DMS 273 (cell line): Measurements from ENCODE around the gene TMEM132A.
"Not testable (repeated sequence)": the region's sequence is repeated elsewhere in the genome, so short reads cannot be mapped to it uniquely, and the experiment has no call there.

Experiments
- DNase-seq: peaks from one replicate; lab custom pipeline; 2025; ENCODE audit not compliant: unreplicated experiment; lab: John Stamatoyannopoulos, UW

Gene TMEM132A

DNA sequence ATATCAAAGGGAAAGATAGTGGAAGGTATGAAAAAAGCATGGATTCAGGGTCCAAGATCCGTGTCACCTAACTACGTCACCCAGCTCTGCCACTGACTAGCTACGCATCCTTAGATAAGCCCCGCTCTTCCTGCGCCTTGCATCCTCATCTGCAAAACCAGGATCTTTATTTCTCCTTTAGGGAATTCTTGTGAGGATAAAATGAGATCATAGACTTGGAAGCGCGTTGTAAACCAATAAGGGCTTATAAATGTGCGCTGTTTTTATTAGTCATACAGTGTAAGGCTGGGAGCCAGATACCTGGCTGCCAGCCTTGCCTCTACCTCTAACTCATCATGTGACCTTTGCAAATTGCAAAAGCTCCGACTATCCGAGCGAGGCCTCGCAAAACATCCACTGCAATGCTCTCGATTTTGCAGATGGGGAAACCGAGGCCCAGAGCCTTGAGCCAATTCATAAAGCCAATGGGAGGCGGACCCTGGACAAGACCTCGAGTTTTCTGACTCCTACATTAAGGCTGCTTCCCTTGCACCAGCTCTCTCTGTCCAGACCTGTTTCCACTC is 18.6 kb upstream of the TMEM132A start:
- peak; percentile 49 for DNase-seq

DNA sequence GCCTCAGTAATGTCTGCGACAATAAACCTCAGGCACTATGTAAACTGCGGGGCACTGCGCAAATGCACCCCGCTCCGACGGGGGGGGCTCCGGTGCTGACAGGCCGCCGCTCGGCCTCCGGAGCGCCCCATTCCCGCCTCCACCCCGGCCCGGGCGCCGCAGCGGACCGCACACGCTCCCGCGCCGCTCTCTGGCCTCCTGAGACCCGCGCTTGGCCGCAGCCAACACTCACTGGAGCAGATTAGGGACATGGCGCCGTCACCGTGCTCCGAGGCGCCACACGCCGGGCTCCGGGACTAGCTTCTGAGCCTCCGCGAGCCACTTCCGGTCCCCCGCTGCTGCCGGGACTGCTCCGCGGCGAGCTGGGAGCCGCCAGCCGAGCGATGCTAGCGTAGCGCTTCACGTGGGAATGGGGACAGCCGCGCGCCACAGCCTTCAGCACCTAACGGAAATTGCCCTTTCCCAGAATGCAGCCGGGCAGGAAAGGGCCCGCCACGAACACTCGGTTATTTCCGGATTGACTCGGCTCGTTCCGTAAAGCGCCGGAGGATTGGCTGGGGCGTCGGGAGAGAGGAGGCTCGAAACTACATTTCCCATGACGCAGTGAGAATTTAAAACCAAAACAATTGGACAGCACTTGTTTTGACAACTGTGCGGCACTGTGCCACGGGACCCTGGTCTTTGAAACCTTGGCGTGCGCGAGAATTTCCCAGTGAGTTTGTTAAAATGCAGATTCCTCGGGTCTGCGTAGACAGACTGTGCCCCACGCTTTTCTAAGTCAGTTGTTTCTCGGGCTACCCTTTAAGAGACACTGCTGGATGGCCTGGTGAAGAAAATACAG is 17.9 kb upstream of the TMEM132A start, which contains the start of gene PRPF19:
Gene PRPF19 (minus strand): TSS at position 454 of the 841 bp plus-strand sequence. CDS start 203 bp downstream, at position 251.
- peak; percentile 98 for DNase-seq

DNA sequence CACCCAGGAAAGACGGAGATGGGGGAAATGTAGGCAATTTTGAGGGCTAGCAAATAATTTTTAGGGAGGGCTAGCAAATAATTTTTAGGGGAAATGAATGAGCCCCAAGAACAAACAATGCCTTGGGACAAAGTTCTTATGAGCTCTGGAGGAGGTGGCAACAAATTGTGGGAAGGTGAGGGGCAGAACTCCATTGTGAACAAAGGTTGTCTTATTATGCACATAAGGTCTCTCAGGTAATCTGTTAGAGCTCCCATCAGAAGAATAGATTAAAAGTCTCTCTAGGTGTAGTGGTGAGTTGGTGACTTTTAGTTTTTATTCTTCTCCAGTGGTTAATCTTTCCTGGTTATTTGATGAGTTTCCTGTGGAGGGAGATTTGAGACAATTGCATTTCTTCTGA is 15.5 kb upstream of the TMEM132A start:
- no peak for DNase-seq

DNA sequence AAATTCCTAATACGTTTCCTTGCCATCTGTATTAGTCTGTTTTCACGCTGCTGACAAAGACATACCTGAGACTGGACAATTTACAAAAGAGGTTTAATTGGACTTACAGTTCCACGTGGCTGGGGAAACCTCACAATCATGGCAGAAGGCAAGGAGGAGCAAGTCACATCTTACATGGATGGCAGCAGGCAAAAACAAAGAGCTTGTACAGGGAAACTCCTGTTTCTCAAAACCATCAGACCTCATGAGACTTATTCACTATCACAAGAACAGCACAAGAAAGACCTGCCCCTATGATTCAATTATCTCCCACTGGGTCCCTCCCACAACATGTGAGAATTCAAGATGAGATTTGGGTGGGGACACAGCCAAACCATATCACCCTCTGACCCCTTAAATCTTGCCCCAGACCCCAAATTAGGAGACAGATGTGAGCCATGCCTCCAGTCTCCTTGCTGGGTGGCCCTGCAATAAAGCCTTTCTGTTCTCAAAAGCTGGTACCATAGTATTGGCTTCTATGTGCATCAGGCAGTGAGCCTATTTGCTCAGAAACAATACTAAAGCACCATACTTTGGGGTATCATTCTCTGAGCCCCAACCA is 14.5 kb upstream of the TMEM132A start:
- DNase-seq, result not testable (repeated sequence)

DNA sequence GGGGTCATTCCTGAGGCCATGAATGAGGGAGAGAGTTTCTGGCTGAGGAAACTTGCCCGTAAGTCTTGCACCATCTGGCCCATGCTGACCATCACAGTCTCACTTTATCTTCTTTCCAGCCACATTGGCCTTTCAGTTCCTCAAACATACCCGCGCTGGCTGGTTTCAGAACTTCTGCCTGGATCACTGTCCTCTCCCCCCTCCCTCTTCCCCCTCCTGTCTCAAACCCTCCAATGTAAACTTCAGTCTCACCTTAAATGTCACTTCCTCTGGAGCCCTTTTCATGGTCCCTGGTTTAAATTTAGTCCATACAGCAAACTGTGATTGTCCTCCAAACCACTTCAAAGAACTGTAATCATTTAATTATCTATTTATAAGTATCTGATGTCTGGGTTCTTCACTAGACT is 14.0 kb upstream of the TMEM132A start:
- DNase-seq, result no peak

DNA sequence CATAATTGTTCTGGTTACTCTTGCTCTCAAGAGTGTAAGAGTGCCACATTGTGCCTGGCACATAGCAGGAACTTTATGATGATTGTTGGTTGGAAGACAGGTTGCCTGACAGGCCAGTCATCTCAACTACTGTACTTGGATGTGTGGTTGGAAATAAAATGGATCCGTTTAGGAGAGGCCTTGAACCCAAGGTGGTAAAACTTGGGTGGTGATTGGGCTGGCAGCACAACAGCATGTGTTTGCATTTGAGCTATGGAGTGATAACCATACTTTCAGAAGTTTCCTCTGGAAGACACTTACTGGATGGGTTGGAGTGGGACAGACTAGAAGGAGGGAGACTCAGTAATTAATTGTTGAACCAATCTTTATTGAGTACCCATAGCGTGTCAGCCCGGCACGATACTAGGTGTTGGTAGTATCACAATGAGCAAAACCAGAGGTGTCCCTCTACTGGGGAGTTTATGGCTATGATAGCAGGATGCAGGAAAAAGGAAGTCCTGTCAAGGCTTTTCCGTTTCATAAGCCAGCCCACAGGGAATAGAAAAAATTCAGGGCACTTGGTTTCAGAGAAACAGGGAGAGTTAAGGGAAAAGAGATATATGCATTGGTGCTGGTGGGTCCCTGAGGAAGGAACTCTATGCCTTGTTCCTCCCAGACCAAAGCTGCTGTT is 13.4 kb upstream of the TMEM132A start:
- no peak for DNase-seq

DNA sequence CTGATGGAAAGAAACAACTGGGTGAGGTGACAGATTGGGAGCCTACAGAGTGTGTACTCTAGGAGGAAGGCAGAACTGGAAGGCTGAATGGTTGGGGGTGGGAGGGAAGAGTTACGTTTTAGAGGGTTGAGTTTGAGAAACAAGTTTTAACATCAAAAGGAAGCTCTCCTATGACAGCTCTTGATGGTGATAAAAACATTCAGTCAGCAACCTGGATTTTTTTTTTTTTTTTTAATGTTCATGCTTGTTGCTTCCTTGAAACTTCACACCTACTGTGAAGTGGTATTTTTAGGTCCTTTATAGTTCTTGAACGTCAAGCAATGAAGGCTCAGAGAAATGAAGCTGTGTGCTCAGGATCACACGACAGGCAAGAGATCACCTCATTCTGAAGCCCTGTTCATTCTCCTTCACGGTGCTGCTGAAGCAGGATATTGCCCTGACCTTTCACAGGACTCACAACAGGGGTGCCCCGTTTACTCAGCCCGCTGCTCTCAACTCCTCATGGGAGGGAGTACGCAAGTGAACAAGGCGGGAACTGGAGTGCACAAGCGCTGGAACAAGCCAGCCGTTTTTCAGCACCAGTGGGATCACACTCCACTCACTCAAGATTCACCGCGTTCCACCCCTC is 11.9 kb upstream of the TMEM132A start:
- DNase-seq, result no peak

DNA sequence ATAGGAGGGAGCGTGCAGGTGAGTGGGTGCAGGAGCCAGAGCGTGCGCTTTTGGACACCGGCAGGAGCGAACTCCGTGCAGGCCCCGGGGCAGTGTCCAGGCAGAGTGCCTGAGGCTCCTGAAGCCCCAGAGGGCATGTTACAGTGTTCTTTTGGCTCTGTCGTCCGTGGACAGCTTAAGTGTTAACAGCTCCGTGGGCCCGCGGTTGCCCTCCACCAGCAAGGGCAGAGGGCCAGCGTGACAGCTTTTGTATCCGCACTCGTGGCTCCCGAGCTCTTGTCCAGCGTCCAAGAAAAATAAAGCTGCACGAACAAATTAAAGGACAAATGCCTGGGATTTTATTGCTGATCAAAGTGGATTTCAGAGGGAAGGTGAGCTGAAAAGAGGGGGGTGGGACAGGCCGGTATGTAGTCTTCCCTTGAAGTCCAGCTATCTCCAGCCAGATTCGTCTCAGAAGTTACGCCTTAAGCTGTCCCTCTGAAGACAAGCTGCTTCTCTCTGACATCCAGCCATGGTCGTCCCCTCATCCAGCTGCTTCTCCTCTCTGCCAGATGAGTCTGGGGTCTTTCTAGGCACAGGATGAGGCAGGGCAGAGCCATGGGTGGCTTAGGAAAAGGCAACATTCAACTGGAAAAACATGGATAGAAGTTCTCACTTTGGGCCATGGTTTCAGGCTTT is 11.3 kb upstream of the TMEM132A start:
- DNase-seq, result no peak

DNA sequence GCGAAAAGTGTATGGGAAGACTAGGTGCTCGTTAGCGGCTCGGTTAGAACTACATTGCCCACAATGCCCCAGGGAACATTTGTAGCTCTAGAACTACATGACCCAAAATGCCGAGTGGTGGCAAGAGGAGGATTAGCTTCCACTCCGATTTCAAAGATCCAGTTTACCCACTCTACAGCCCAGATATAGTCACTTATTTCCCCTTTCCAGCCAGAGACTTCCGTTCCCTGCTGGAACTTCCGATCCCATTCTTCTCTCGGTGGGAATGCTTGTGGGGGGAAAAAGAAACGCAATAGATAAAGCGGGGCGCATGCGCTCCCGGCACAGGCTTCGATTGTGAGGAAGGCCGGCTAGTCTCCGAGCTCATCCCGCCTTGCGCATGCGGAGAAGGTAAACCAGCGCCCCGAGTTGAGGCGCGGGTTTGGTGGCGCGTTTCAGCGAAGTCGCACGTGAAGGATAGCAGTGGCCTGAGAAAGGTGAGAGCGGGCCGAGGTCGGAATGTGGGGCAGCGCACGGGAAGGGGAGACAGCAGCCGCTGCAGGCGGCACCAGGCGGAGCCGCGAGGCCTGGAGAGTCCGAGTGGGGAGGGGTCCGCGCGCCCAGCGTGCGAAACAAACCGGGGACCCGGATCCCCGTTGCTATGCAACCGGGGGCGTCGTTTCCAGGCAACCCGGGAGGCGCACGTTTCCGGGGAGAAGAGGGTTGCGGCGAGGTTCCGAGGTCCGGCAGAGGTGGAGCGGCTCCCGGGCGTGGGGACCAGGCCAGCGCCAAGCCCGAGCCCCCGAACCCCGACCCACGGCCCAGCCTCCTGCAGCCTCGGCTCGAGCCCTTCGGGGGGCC is 10.2 kb upstream of the TMEM132A start, which contains the start of gene TMEM109:
Gene TMEM109 (plus strand): TSS at position 366 of the 840 bp plus-strand sequence. CDS start 5,536 bp downstream, outside the sequence.
- peak; percentile 94 for DNase-seq

DNA sequence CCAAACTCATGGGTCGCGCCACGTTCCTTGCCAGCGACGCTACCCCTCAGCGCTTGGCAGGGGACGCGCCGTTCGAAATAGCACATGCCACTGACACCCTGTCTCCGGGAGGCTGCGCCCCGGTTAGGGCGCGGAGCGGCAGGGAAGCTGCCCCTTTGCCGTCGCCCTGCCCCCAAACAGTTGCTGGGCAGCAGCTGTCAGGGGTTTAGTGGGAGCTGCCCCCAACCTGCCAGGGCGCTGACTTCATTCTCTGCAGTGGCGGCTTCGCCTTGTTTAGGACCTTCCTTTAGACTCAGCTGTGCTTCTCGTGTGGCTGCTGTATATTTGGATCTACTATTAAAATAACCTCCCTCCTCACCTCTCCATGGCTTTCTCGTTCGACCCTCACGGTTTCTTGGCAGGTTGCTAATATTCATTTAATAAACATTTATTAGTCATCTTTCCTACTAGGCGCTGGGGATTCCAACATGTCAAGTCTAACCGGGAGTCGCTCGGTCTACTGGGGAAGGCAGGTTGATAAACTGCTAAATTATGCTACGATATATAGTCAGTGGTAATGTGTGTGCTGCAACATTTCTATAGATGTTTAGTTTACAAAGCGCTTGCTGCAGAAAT is 9.5 kb upstream of the TMEM132A start:
- peak; percentile 79 for DNase-seq

DNA sequence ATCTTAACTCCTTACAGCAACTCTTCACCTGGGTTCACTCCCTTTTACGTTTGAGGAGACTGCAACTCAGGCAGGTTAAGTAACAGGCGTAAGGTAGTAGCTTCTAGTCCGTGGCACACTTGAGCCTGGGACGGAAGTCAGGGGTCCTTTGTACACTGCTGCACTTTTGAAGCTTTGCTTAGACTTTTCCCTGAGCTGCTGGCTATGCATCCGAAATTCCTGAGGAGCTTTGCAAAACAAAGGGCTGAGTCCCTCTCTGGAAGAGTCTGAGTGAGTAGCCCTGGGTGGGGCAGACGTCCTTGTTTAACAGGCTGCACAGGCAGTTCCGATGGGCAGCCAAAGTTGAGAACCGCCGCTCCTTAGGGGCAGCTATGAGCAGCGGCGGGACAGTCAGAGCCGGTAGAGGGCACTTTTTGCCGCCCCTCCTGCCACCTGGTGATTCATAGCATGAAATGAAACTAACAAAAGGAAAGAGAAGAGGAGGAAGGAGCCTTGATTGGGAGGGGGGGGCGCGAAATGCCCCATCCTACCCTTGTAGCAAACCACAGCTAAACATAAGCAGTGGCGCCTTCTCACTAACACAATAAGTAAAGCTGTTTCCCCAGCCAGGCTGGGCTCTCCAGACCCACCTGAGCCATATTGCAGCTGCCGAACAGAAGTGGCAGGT is 8.9 kb upstream of the TMEM132A start:
- DNase-seq, result peak; percentile 55

DNA sequence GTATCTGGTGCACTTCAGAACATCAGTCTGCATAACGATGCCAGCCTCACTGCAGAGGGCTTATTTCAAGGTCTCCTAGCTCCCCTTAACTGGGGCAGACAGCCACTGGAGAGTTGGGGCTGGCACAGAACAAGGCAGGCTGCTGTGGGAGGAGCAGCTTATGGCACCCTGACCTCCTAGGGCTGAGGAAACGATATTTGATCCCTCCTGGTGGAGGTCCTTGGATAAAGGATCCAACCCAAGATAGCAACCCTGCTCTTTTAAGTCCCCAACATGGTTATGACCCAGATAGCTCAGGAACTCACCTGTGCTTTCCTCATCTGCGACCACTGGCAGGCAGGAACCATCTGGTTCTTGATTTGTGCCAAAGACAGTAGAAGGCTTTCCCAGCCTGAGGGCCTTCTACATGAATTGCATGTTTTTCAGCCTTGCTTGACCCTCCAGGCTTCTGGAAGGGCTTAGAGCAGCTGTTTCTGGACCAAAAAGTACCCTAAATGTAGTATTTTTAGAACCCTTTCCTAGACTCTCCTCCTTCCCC is 7.5 kb upstream of the TMEM132A start:
- peak; percentile 27 for DNase-seq

DNA sequence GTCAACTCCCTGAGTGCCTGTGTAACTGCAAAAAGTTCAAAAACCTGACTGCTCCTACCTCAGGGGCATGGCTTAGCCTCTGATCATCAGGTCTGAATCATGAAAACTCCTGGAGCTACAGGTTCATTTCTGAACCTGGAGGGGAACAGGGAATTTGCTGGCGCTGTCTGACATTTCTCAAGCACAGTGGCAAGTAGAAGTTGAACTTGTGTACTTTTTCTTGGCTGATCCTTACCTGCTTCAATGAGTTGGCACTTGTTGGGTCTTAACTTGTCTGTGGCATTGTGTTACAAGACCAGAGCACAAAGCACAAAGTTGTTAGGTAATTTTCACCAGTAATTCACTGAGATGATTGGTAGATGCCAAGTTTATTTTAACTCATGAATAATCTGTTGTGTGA is 7.0 kb upstream of the TMEM132A start:
- no peak for DNase-seq

DNA sequence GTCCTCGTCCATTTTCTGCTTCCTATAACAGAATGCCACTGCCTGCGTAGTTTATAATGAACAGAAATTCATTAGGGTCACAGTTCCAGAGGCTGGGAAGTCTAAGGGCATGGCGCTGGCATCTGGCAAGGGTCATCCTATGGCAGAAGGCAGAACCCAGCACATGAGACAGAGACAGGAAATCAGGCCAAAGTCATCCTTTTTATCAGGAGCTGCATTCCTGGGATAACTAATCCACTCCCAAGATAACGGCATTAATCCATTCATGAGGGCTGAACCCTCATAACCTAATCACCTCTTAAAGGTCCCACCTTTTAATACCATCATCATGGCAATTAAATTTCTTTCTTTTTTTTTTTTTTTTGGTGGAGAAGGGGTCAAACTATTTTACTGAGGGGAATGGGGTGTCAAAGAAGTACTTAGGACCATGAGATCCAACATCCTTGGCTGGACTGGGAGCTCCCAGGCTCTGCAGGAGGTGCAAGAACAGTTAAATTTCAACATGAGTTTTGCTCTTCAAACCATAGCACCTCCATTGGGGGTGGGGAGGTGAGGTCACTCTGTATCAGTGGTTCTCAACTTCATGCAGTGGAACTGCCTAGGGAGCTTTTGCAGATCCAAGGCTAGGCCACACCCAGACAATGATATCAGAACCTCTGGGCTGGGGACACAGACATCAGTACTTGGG is 5.9 kb upstream of the TMEM132A start:
- no peak for DNase-seq

DNA sequence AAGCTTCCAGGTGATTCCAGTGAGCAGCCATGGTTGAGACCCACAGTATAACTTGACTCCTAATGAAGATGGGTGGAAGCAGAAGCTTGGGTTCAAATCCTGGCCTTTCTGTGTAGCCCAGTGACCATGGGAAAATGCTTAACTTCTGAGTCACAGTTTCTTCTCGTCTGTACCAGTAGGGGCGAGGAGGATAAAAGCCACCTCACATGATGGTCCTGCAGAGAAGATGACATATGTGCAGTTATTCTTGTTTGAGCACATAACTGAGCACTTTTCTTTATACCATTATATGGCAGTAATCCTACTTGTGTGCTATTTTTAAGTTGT is 5.4 kb upstream of the TMEM132A start:
- DNase-seq, result no peak

DNA sequence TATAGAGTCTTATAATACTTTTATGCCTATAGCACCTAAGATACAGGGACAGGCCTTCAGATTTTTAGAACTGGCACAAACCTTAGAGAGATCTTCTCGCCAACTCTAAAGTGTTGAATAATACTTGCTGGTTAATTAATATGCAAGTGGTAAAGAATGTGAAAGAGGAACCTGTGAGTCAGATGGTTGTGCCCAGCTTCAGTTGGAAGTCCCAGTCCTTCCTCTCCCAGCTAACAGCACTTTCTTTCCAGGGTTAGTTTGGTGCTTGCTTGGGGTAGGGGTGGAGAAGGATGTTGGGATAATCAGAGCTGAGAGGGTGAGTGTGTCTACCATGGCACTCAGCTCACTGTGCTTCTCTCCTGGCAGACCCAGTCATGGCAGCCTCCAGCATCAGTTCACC is 4.9 kb upstream of the TMEM132A start:
- no peak for DNase-seq

DNA sequence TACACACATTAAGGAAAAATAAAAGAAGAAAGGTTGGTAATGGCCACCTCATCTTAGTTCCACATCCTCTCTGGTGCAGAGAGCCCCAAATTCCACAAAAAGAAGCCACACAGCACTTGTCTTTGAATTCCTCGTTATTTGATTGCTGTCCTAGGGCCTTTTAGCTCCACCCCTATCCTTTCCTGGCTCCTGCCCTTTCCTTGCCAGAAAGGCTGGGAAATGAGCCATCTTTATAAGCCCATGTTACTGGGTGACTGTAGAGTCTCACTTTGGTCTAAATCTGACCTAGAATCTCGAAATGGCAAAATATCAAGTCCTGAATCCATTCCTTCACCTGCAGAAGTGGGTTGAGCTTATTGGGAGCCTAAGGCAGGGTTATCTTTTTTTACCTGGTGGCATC is 4.3 kb upstream of the TMEM132A start:
- no peak for DNase-seq

DNA sequence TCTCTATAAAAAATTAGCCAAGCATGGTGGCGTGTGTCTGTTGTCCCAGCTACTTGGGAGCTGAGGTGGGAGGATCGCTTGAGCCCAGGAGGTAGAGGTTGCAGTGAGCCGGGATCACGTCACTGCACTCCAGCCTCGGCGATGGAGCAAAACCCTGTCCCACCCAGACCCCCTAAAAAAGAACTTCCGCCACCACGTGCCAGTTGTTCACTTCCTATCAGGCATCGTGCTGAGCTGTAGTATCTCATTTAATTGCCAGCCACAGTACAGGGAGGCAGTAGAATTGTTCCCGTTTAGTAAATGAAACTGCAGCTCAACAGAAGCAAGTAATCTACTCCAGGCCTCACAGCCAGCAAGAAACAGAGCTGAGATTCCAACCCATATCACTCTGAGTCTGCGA is 3.0 kb upstream of the TMEM132A start:
- no peak for DNase-seq
